SK-N-SH (cell line): ENCODE data around the gene CNGA1. TPM values are rescaled to one million over a fixed set of nuclear protein-coding genes. Genes with fewer than 3 reads are reported as not detected.

ENCODE experiments used
- CTCF ChIA-PET: fragments of 300-600, 350-600 bp; formaldehyde crosslinking; extraction: SDS; loops from one replicate; lab custom pipeline; 2021; lab: Yijun Ruan, JAX
- POLR2A ChIA-PET: fragments of 350-600 bp; sonication (Branson Sonifier 250); formaldehyde crosslinking; extraction: SDS; loops from one replicate; lab custom pipeline; 2020; ENCODE audit warnings: antibody characterized with exemption, inconsistent platforms; lab: Yijun Ruan, JAX
- DNase-seq: peaks from one replicate; pipeline ENCODE4 v3.0.0; 2012
- H2AFZ ChIP-seq: fragments of 200-600 bp; sonication (generic); 2 replicates; pipeline ENCODE4 v1.8.1; 2016; ENCODE audit warnings: antibody characterized with exemption, mild to moderate bottlenecking, low read depth
- H3F3A ChIP-seq: fragments of 200-600 bp; sonication (generic); replicated peaks from 2 replicates; pipeline ENCODE3; 2016; ENCODE audit warnings: antibody characterized with exemption, mild to moderate bottlenecking; ENCODE audit not compliant: insufficient read depth
- H3K27ac ChIP-seq, 2 experiments: fragments of 200-500 bp in 1 of 2; fragments of 200-600 bp in 1 of 2; sonication (Bioruptor generic) in 1 of 2; sonication (generic), shearing (Covaris generic) in 1 of 2; 2 replicates each; pipeline versions ENCODE4 v1.5.1 to v1.6.1; 2014 to 2016; ENCODE audit warnings: low read depth in 2 of 2, inconsistent platforms in 1 of 2, low read length in 1 of 2, mild to moderate bottlenecking in 1 of 2, mixed read lengths in 1 of 2
- H3K27me3 ChIP-seq: fragments of 200-600 bp; sonication (generic), shearing (Covaris generic); 2 replicates; pipeline ENCODE4 v1.6.1; 2016; ENCODE audit warnings: mixed run types; ENCODE audit not compliant: insufficient read depth
- H3K36me3 ChIP-seq, 2 experiments: fragments of 200-500 bp in 1 of 2; fragments of 200-600 bp in 1 of 2; sonication (Bioruptor generic) in 1 of 2; sonication (generic) in 1 of 2; replicated peaks in 1 of 2; 2 replicates each; pipeline versions ENCODE3 to v1.5.1; 2014 to 2016; ENCODE audit warnings: low read length in 1 of 2, mild to moderate bottlenecking in 1 of 2; ENCODE audit not compliant: insufficient read depth in 2 of 2, control insufficient read depth in 1 of 2
- H3K4me1 ChIP-seq, 2 experiments: fragments of 200-500 bp in 1 of 2; fragments of 200-600 bp in 1 of 2; sonication (Bioruptor generic) in 1 of 2; sonication (generic), shearing (Covaris generic) in 1 of 2; 2 replicates each; pipeline versions ENCODE4 v1.5.1 to v1.6.1; 2014 to 2016; ENCODE audit warnings: low read depth in 1 of 2, low read length in 1 of 2, mixed run types in 1 of 2; ENCODE audit not compliant: insufficient read depth in 2 of 2, control insufficient read depth in 1 of 2
- H3K4me2 ChIP-seq: fragments of 200-600 bp; sonication (generic), shearing (Covaris generic); 2 replicates; pipeline ENCODE4 v1.6.1; 2017; ENCODE audit warnings: mixed run types
- H3K4me3 ChIP-seq, 2 experiments: fragments of 200-500 bp in 1 of 2; fragments of 200-600 bp in 1 of 2; sonication (Bioruptor generic) in 1 of 2; sonication (generic), shearing (Covaris generic) in 1 of 2; 2 replicates each; pipeline versions ENCODE4 v1.5.1 to v1.8.1; 2014 to 2016; ENCODE audit warnings: low read depth in 2 of 2, inconsistent platforms in 1 of 2, low read length in 1 of 2, mild to moderate bottlenecking in 1 of 2, mixed read lengths in 1 of 2, moderate library complexity in 1 of 2
- H3K79me2 ChIP-seq: fragments of 200-600 bp; sonication (generic); 2 replicates; pipeline ENCODE4 v1.8.1; 2017; ENCODE audit warnings: mild to moderate bottlenecking; ENCODE audit not compliant: insufficient read depth
- H3K9ac ChIP-seq: fragments of 200-600 bp; sonication (generic); 2 replicates; pipeline ENCODE4 v1.6.1; 2017; ENCODE audit warnings: mixed run types
- H3K9me2 ChIP-seq: fragments of 200-600 bp; sonication (generic); 2 replicates; pipeline ENCODE4 v1.6.1; 2017; ENCODE audit warnings: mixed run types
- H3K9me3 ChIP-seq: fragments of 200-600 bp; sonication (generic); 2 replicates; pipeline ENCODE4 v1.6.1; 2017; ENCODE audit warnings: mixed run types, mild to moderate bottlenecking, moderate library complexity
- H4K20me1 ChIP-seq: fragments of 200-600 bp; sonication (generic); 2 replicates; pipeline ENCODE4 v1.6.1; 2017; ENCODE audit warnings: mild to moderate bottlenecking, mixed run types; ENCODE audit not compliant: insufficient read depth
- CHD2 ChIP-seq: fragments of 150-350 bp; IDR thresholded peaks from 2 replicates; pipeline ENCODE4 v1.6.1; 2018; ENCODE audit warnings: low read length; ENCODE audit not compliant: partially characterized antibody
- EZH2phosphoT487 ChIP-seq: fragments of 200-600 bp; sonication (generic); IDR thresholded peaks from 2 replicates; pipeline ENCODE4 v1.6.1; 2017; ENCODE audit warnings: low read depth, mixed run types, mild to moderate bottlenecking, antibody characterized with exemption, moderate library complexity, borderline replicate concordance
- GATA2 ChIP-seq: sonication (generic); formaldehyde crosslinking; IDR thresholded peaks from 2 replicates; pipeline ENCODE4 v1.5.0; 2020; ENCODE audit warnings: mild to moderate bottlenecking, missing genetic modification reagents
- IRF3 ChIP-seq: fragments of 150-350 bp; IDR thresholded peaks from 2 replicates; pipeline ENCODE4 v1.6.1; 2016; ENCODE audit warnings: mild to moderate bottlenecking, low read depth, low read length
- MAX ChIP-seq: IDR thresholded peaks from 2 replicates; pipeline ENCODE4 v1.4.0; 2012; ENCODE audit warnings: low read depth
- MXI1 ChIP-seq: IDR thresholded peaks from 2 replicates; pipeline ENCODE4 v1.6.1; 2012; ENCODE audit warnings: mild to moderate bottlenecking, low read depth, low read length, improper control_type of control experiment
- POLR2AphosphoS5 ChIP-seq: IDR thresholded peaks from 2 replicates; pipeline ENCODE4 v1.6.1; 2012; ENCODE audit warnings: low read depth, low read length
- RCOR1 ChIP-seq: fragments of 150-350 bp; IDR thresholded peaks from 2 replicates; pipeline ENCODE4 v1.6.1; 2017; ENCODE audit warnings: antibody characterized with exemption, low read length
- RXRA ChIP-seq: IDR thresholded peaks from 2 replicates; pipeline ENCODE4 v1.4.0; 2012; ENCODE audit warnings: low read depth, mild to moderate bottlenecking, borderline replicate concordance
- SIN3A ChIP-seq: IDR thresholded peaks from 2 replicates; pipeline ENCODE4 v1.6.1; 2012; ENCODE audit warnings: low read depth, mild to moderate bottlenecking, low read length, moderate library complexity, borderline replicate concordance
- SMC3 ChIP-seq: IDR thresholded peaks from 2 replicates; pipeline ENCODE4 v1.6.1; 2012; ENCODE audit warnings: low read depth, low read length, improper control_type of control experiment
- TAF1 ChIP-seq: IDR thresholded peaks from 2 replicates; pipeline ENCODE4 v1.6.1; 2012; ENCODE audit warnings: low read depth, mild to moderate bottlenecking, low read length, moderate library complexity, borderline replicate concordance
- USF1 ChIP-seq: IDR thresholded peaks from 2 replicates; pipeline ENCODE4 v1.4.0; 2012; ENCODE audit warnings: low read depth, borderline replicate concordance
- USF2 ChIP-seq: fragments of 150-350 bp; IDR thresholded peaks from 2 replicates; pipeline ENCODE4 v1.6.1; 2017; ENCODE audit warnings: antibody characterized with exemption, low read length, low read depth, borderline replicate concordance
- YY1 ChIP-seq: IDR thresholded peaks from 2 replicates; pipeline ENCODE4 v1.4.0; 2012; ENCODE audit warnings: low read depth, mild to moderate bottlenecking
- ZBTB33 ChIP-seq: IDR thresholded peaks from 2 replicates; pipeline ENCODE4 v1.4.0; 2012; ENCODE audit warnings: low read depth, borderline replicate concordance
- WGBS: methylation state at CpG from one replicate; pipeline ENCODE4 v1.1.6; 2017; ENCODE audit warnings: low lambda C conversion rate; 5-methylcytosine and 5-hydroxymethylcytosine counted together
- polyA plus RNA-seq, 3 experiments: library from polyadenylated mRNA; depleted of rRNA; stranded (reverse); fragments of >200 nt; gene quantifications; 2 replicates each; pipeline ENCODE4 v1.2.3, GENCODE V29; 2012

CNGA1 gene
- polyA plus RNA-seq, 1 of the 3 experiments (the other 2 are of a cell fraction): 0.23 TPM

- no peak for TF ChIP-seq USF2
- no peak for TF ChIP-seq USF1
- no peak for TF ChIP-seq ZBTB33
- TF ChIP-seq MXI1: no peak
- no peak for TF ChIP-seq RXRA
- TF ChIP-seq TAF1: no peak
- TF ChIP-seq YY1: no peak
- TF ChIP-seq MAX: no peak
- Histone ChIP-seq H3K4me2 (no peak overlapping the region), H3K9ac (no peak overlapping the region), H3K79me2 (no peaks in the 10 kb centered on the region), H3K27me3 (no peaks in the 10 kb centered on the region), H3K4me3 (no peak overlapping the region), H4K20me1 (no peaks in the 10 kb centered on the region), H3K27ac (no peak overlapping the region), H3F3A (no peaks in the 10 kb centered on the region), H3K4me1 (no peaks in the 10 kb centered on the region), H3K9me2 (no peaks in the 10 kb centered on the region), H3K36me3 (no peaks in the 10 kb centered on the region), H2AFZ (no peak overlapping the region), H3K9me3 (no peaks in the 10 kb centered on the region)
- DNase-seq: no peak
- POLR2A ChIA-PET: no interaction called here
- WGBS: 48% methylated on average over 3 of the region's 3 CpGs
- CTCF ChIA-PET: interaction anchor here (0.7 to 1.1 kb wide), 2 partner anchors 22 to 30 kb away, joined by 3 read pairs; no protein-coding TSS in a partner anchor
Measured at GRCh38 chr4:48064349-48064748, 47.9 kb upstream of the CNGA1 start.

- Histone ChIP-seq H3K4me2 (no peak overlapping the region), H3K9me2 (no peaks in the 10 kb centered on the region), H4K20me1 (no peaks in the 10 kb centered on the region), H3K79me2 (no peaks in the 10 kb centered on the region), H3K9ac (no peak overlapping the region), H3K9me3 (no peaks in the 10 kb centered on the region), H3K36me3 (no peaks in the 10 kb centered on the region), H3F3A (no peaks in the 10 kb centered on the region), H2AFZ (no peak overlapping the region), H3K4me1 (no peaks in the 10 kb centered on the region), H3K27ac (no peak overlapping the region), H3K4me3 (no peak overlapping the region), H3K27me3 (no peaks in the 10 kb centered on the region)
- WGBS: 41% methylated on average over 5 of the region's 5 CpGs
- POLR2A ChIA-PET: no interaction called here
- DNase-seq: no peak
- CTCF ChIA-PET: interaction anchor here (1.0 kb wide), 1 partner anchor 55 kb away, joined by 3 read pairs; no protein-coding TSS in a partner anchor
- TF ChIP-seq POLR2AphosphoS5: no peak
- no peak for TF ChIP-seq CHD2
- no peak for TF ChIP-seq RCOR1
- no peak for TF ChIP-seq EZH2phosphoT487
- no peak for TF ChIP-seq GATA2 (CRISPR knock-in tag)
- TF ChIP-seq ZBTB33: no peak
- no peak for TF ChIP-seq IRF3
- TF ChIP-seq SMC3: no peak
- TF ChIP-seq SIN3A: no peak
- no peak for TF ChIP-seq USF1
Measured at GRCh38 chr4:48058617-48059530, 42.4 kb upstream of the CNGA1 start.
